ENCODE measurements around the gene RDH16.

DNA sequence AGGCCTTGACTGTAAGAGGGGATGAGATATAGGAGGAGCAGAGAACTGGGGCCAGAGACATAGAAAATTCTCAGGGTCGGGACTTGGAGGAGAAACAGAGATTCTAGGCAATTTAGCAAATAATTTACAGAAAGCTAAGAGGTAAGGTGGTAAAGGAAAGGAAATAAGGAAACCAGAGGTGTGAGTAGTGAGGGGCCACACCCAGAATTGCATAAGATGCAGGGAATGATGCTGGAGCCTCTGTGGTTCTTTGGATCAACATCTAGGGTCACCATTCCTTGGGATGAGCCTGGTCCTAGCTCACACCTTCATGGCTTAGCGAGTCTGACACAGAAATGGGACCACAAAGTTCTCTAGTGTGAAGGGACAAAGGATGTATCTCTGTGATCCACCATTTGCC lies 22.3 kb downstream of the RDH16 start:
- TF ChIP-seq, protein P1, sequence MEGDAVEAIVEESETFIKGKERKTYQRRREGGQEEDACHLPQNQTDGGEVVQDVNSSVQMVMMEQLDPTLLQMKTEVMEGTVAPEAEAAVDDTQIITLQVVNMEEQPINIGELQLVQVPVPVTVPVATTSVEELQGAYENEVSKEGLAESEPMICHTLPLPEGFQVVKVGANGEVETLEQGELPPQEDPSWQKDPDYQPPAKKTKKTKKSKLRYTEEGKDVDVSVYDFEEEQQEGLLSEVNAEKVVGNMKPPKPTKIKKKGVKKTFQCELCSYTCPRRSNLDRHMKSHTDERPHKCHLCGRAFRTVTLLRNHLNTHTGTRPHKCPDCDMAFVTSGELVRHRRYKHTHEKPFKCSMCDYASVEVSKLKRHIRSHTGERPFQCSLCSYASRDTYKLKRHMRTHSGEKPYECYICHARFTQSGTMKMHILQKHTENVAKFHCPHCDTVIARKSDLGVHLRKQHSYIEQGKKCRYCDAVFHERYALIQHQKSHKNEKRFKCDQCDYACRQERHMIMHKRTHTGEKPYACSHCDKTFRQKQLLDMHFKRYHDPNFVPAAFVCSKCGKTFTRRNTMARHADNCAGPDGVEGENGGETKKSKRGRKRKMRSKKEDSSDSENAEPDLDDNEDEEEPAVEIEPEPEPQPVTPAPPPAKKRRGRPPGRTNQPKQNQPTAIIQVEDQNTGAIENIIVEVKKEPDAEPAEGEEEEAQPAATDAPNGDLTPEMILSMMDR (IDR thresholded peaks at IDR 0.05) = no peak
- TF ChIP-seq POLR2A (IDR thresholded peaks at IDR 0.05) = no peak
